ENCODE results near the gene EFCAB6. TPM values are rescaled to one million over a fixed set of nuclear protein-coding genes. Genes with fewer than 3 reads are reported as not detected.

The EFCAB6 gene
- total and polyA plus RNA-seq, 7 donors: 0.45 to 5.7 (median 1.8) TPM

DNA sequence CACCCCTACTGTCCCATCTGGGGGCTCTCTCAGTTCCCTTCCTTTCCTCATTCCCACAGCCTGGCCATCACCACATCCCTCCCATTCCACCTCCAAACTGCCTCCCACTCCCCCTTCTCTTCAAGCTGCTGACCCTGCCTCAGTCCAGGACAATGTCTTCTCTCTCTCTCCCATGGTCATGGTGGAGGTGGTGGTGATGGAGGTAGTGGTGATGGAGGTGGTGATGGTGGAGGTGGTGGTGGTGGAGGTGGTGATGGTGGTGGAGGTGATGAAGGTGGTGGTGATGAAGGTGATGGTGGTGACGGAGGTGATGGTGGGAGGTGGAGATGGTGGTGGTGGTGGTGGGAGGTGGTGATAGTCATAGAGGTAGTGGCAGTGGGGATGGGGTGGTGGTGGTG lies 313.2 kb downstream of the EFCAB6 start:
- Histone ChIP-seq H3K4me3 (no peak overlapping the region), H3K36me3 (no peaks in the 10 kb centered on the region), H3K27me3 (peaks cover 0 to 25% (median 0%) of the 10 kb centered on the region in 3 donors), H3K27ac (no peak overlapping the region), H3K4me1 (no peaks in the 10 kb centered on the region), H3K9me3 (no peaks in the 10 kb centered on the region)
- no peak for TF ChIP-seq CTCF (IDR thresholded peaks at IDR 0.05)
- TF ChIP-seq POLR2AphosphoS5 (IDR thresholded peaks at IDR 0.05): no peak
- DNase-seq: no peak
- intact Hi-C loops (cut with DNase I): no loop called here
- 91 to 92% methylated on average over 1 of the region's 1 CpG for WGBS, 2 donors

GRCh38 chr22:43497956-43498855 lies 313.9 kb downstream of the EFCAB6 start:
- WGBS, 2 donors: 89 to 91% methylated on average over 16 of the region's 16 CpGs
- TF ChIP-seq EP300 (IDR thresholded peaks at IDR 0.05): no peak
- TF ChIP-seq CTCF (IDR thresholded peaks at IDR 0.05): no peak
- TF ChIP-seq POLR2AphosphoS5 (IDR thresholded peaks at IDR 0.05): no peak
- TF ChIP-seq POLR2A (IDR thresholded peaks at IDR 0.05): no peak
- no peaks in the 10 kb centered on the region for H3K36me3 ChIP-seq
- no peaks in the 10 kb centered on the region for H3K9me3 ChIP-seq
- H3K27ac ChIP-seq: no peak overlapping the region
- DNase-seq: no peak
- intact Hi-C loops (cut with DNase I): no loop called here
- no peak overlapping the region for H3K4me3 ChIP-seq
- H3K4me1 ChIP-seq: no peaks in the 10 kb centered on the region
- H3K27me3 ChIP-seq: peaks cover 0 to 25% (median 0%) of the 10 kb centered on the region in 3 donors

GRCh38 chr22:43493297-43493696 lies 318.8 kb downstream of the EFCAB6 start:
- Histone ChIP-seq H3K4me3 (no peak overlapping the region), H3K27me3 (peaks cover 0 to 15% (median 0%) of the 10 kb centered on the region in 3 donors), H3K27ac (no peak overlapping the region), H3K9me3 (no peaks in the 10 kb centered on the region), H3K36me3 (no peaks in the 10 kb centered on the region), H3K4me1 (no peaks in the 10 kb centered on the region)
- 92% methylated on average over 5 of the region's 5 CpGs for WGBS, 2 donors
- DNase-seq: no peak
- no peak for TF ChIP-seq POLR2AphosphoS5 (IDR thresholded peaks at IDR 0.05)
- TF ChIP-seq CTCF (IDR thresholded peaks at IDR 0.05): no peak
- TF ChIP-seq EP300 (IDR thresholded peaks at IDR 0.05): no peak
- TF ChIP-seq POLR2A (IDR thresholded peaks at IDR 0.05): no peak
- intact Hi-C loops (cut with DNase I): no loop called here

GRCh38 chr22:43491737-43492136 lies 320.4 kb downstream of the EFCAB6 start:
- TF ChIP-seq CTCF (IDR thresholded peaks at IDR 0.05) (no peak), EP300 (IDR thresholded peaks at IDR 0.05) (no peak), POLR2AphosphoS5 (IDR thresholded peaks at IDR 0.05) (no peak), POLR2A (IDR thresholded peaks at IDR 0.05) (no peak)
- 96% methylated on average over 1 of the region's 1 CpG for WGBS, 2 donors

More at GRCh38 chr22:43491737-43492136, 320.4 kb downstream of the EFCAB6 start:
- H3K27me3 ChIP-seq: peaks cover 0 to 23% (median 0%) of the 10 kb centered on the region in 3 donors
- H3K27ac ChIP-seq: no peak overlapping the region
- intact Hi-C loops (cut with DNase I): no loop called here
- no peaks in the 10 kb centered on the region for H3K9me3 ChIP-seq
- DNase-seq: no peak
- no peak overlapping the region for H3K4me3 ChIP-seq
- no peaks in the 10 kb centered on the region for H3K4me1 ChIP-seq
- H3K36me3 ChIP-seq: no peaks in the 10 kb centered on the region
